ENCODE measurements around the gene ICAM1. TPM values are rescaled to one million over a fixed set of nuclear protein-coding genes. Genes with fewer than 3 reads are reported as not detected.
"Not testable (repeated sequence)": the region's sequence is repeated elsewhere in the genome, so short reads cannot be mapped to it uniquely, and the experiment has no call there.

The ICAM1 gene
- polyA plus RNA-seq, 1 donor (not counting 4 experiments of a cell fraction or from before 2014, with no cell fraction given), result 0.30 TPM

DNA sequence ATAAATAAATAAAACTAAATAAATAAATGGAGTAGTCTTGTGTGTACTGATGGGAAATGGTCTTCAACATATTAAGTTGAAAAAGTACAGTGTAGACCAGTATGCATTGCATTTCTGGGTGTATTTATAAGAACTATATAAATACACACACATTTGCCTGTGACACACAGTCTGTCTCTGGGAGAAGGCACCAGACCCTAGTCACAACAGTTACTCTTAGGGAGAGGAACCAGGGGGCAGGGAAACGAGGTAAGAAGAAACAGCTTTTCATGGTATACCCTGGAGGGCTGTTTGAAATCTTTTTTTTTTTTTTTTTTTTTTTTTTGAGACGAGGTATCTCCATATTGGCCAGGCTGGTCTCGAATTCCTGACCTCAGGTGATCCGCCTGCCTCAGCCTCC, 37.0 kb upstream of the ICAM1 start:
- no peak for DNase-seq (ENCODE audit: low read depth, low spot score)
- Histone ChIP-seq H4K20me1 (ENCODE audit: control insufficient read depth, extremely low read depth, insufficient read depth, low read length) (no peaks in the 10 kb centered on the region), H3K4me3 (ENCODE audit: control insufficient read depth in 2 of 3, extremely low read depth in 1 of 3, insufficient read depth in 2 of 3, low read depth in 1 of 3, low read length in 3 of 3) (no peak overlapping the region), H2AFZ (ENCODE audit: control insufficient read depth, low read length) (no peak overlapping the region), H3K4me2 (ENCODE audit: control insufficient read depth, extremely low read depth, insufficient read depth, low read depth, low read length) (no peak overlapping the region), H3K9me3 (ENCODE audit: control insufficient read depth, low read depth, low read length) (no peaks in the 10 kb centered on the region), H3K9me1 (ENCODE audit: control insufficient read depth, extremely low read depth, insufficient read depth, low read length) (no peaks in the 10 kb centered on the region), H3K79me2 (ENCODE audit: control insufficient read depth, insufficient read depth, low read length) (no peaks in the 10 kb centered on the region), H3K9ac (ENCODE audit: control insufficient read depth, extremely low read depth, insufficient read depth, low read length) (no peak overlapping the region), H3K4me1 (ENCODE audit: control insufficient read depth, extremely low read depth, insufficient read depth, low read length) (no peaks in the 10 kb centered on the region), H3K27me3 (ENCODE audit: control insufficient read depth, extremely low read depth, insufficient read depth, low read length) (no peaks in the 10 kb centered on the region), H3K36me3 (ENCODE audit: control insufficient read depth in 2 of 2, extremely low read depth in 1 of 2, insufficient read depth in 2 of 2, low read length in 2 of 2) (no peaks in the 10 kb centered on the region), H3K27ac (ENCODE audit: control insufficient read depth, insufficient read depth, low read length) (no peak overlapping the region)
- TF ChIP-seq EZH2 (IDR thresholded peaks at IDR 0.05; ENCODE audit: low read length) (no peak), CTCF (optimal IDR thresholded peaks at IDR 0.05 in 1 of 3, IDR thresholded peaks at IDR 0.05 in 1 of 3, conservative IDR thresholded peaks at IDR 0.05 in 1 of 3; ENCODE audit: extremely low read depth in 1 of 3, insufficient read depth in 2 of 3, low read length in 3 of 3) (no peak)
- no peak for FAIRE-seq
- dilution Hi-C loops (cut with MboI; ENCODE audit: extremely low pct_ligation_motif_present, low sequenced_read_pairs), result no loop called here

DNA sequence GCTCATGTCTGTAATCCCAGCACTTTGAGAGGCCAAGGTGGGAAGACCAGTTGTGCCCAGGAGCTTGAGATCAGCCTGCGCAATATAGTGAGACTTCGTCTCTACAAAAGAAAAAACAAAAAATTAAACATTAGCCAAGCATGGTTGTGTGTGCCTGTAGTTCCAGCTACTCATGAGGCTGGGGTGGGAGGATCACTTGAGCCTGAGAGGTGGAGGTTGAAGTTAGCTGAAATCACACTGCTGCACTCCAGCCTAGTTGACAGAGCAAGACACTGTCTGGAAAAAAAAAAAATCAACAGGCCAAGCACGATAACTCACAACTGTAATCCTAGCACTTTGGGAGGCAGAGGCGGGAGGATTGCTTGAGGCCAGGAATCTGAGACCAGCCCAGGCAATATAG, 35.9 kb upstream of the ICAM1 start:
- H3K36me3 ChIP-seq (ENCODE audit: control insufficient read depth in 2 of 2, extremely low read depth in 1 of 2, insufficient read depth in 2 of 2, low read length in 2 of 2), result no peaks in the 10 kb centered on the region
- H3K9me1 ChIP-seq (ENCODE audit: control insufficient read depth, extremely low read depth, insufficient read depth, low read length), result no peaks in the 10 kb centered on the region
- H3K9ac ChIP-seq (ENCODE audit: control insufficient read depth, extremely low read depth, insufficient read depth, low read length), result no peak overlapping the region
- dilution Hi-C loops (cut with MboI; ENCODE audit: extremely low pct_ligation_motif_present, low sequenced_read_pairs), result no loop called here
- DNase-seq (ENCODE audit: low read depth, low spot score) (no peak), FAIRE-seq (no peak)
- no peak overlapping the region for H3K27ac ChIP-seq (ENCODE audit: control insufficient read depth, insufficient read depth, low read length)
- no peak overlapping the region for H2AFZ ChIP-seq (ENCODE audit: control insufficient read depth, low read length)
- TF ChIP-seq EZH2 (IDR thresholded peaks at IDR 0.05; ENCODE audit: low read length), result no peak
- TF ChIP-seq CTCF (optimal IDR thresholded peaks at IDR 0.05 in 1 of 3, IDR thresholded peaks at IDR 0.05 in 1 of 3, conservative IDR thresholded peaks at IDR 0.05 in 1 of 3; ENCODE audit: extremely low read depth in 1 of 3, insufficient read depth in 2 of 3, low read length in 3 of 3), result no peak
- no peaks in the 10 kb centered on the region for H3K27me3 ChIP-seq (ENCODE audit: control insufficient read depth, extremely low read depth, insufficient read depth, low read length)
- H3K4me3 ChIP-seq (ENCODE audit: control insufficient read depth in 2 of 3, extremely low read depth in 1 of 3, insufficient read depth in 2 of 3, low read depth in 1 of 3, low read length in 3 of 3), result no peak overlapping the region
- no peaks in the 10 kb centered on the region for H3K9me3 ChIP-seq (ENCODE audit: control insufficient read depth, low read depth, low read length)
- no peak overlapping the region for H3K4me2 ChIP-seq (ENCODE audit: control insufficient read depth, extremely low read depth, insufficient read depth, low read depth, low read length)
- H3K4me1 ChIP-seq (ENCODE audit: control insufficient read depth, extremely low read depth, insufficient read depth, low read length), result no peaks in the 10 kb centered on the region
- no peaks in the 10 kb centered on the region for H4K20me1 ChIP-seq (ENCODE audit: control insufficient read depth, extremely low read depth, insufficient read depth, low read length)
- no peaks in the 10 kb centered on the region for H3K79me2 ChIP-seq (ENCODE audit: control insufficient read depth, insufficient read depth, low read length)

GRCh38 chr19:10235409-10235808, 35.5 kb upstream of the ICAM1 start:
- H3K4me1 ChIP-seq (ENCODE audit: control insufficient read depth, extremely low read depth, insufficient read depth, low read length); FAIRE-seq; H3K79me2 ChIP-seq (ENCODE audit: control insufficient read depth, insufficient read depth, low read length); H3K9ac ChIP-seq (ENCODE audit: control insufficient read depth, extremely low read depth, insufficient read depth, low read length); H3K4me2 ChIP-seq (ENCODE audit: control insufficient read depth, extremely low read depth, insufficient read depth, low read depth, low read length); H3K27me3 ChIP-seq (ENCODE audit: control insufficient read depth, extremely low read depth, insufficient read depth, low read length); H3K27ac ChIP-seq (ENCODE audit: control insufficient read depth, insufficient read depth, low read length); H3K9me3 ChIP-seq (ENCODE audit: control insufficient read depth, low read depth, low read length); H3K36me3 ChIP-seq (ENCODE audit: control insufficient read depth in 2 of 2, extremely low read depth in 1 of 2, insufficient read depth in 2 of 2, low read length in 2 of 2); H2AFZ ChIP-seq (ENCODE audit: control insufficient read depth, low read length); dilution Hi-C loops (cut with MboI; ENCODE audit: extremely low pct_ligation_motif_present, low sequenced_read_pairs); H3K9me1 ChIP-seq (ENCODE audit: control insufficient read depth, extremely low read depth, insufficient read depth, low read length); H4K20me1 ChIP-seq (ENCODE audit: control insufficient read depth, extremely low read depth, insufficient read depth, low read length); DNase-seq (ENCODE audit: low read depth, low spot score); H3K4me3 ChIP-seq (ENCODE audit: control insufficient read depth in 2 of 3, extremely low read depth in 1 of 3, insufficient read depth in 2 of 3, low read depth in 1 of 3, low read length in 3 of 3): not testable (repeated sequence)
